ENCODE measurements around the gene FBXW9. TPM values are rescaled to one million over a fixed set of nuclear protein-coding genes. Genes with fewer than 3 reads are reported as not detected.
"Not testable (repeated sequence)": the region's sequence is repeated elsewhere in the genome, so short reads cannot be mapped to it uniquely, and the experiment has no call there.

FBXW9 gene
- polyA plus RNA-seq, 4 donors: 13.6 to 18.8 (median 16.2) TPM

- no peak for DNase-seq (ENCODE audit: low read depth in 4 of 4, low spot score in 2 of 4)
Observed at GRCh38 chr19:12664406-12665280, 31.8 kb downstream of the FBXW9 start.

- no peak for DNase-seq (ENCODE audit: low read depth in 4 of 4, low spot score in 2 of 4)
Observed at GRCh38 chr19:12660980-12661379, 35.5 kb downstream of the FBXW9 start.

GRCh38 chr19:12657966-12658365 lies 38.5 kb downstream of the FBXW9 start:
- no peak for DNase-seq (ENCODE audit: low read depth in 4 of 4, low spot score in 2 of 4)

- DNase-seq (ENCODE audit: low read depth in 4 of 4, low spot score in 2 of 4): no peak
Observed at GRCh38 chr19:12656899-12657571, 39.4 kb downstream of the FBXW9 start.

- DNase-seq (ENCODE audit: low read depth in 4 of 4, low spot score in 2 of 4): no peak
Observed at GRCh38 chr19:12655546-12655945, 40.9 kb downstream of the FBXW9 start.

- DNase-seq (ENCODE audit: low read depth in 4 of 4, low spot score in 2 of 4): no peak
Observed at GRCh38 chr19:12652219-12652618, 44.2 kb downstream of the FBXW9 start.

GRCh38 chr19:12649941-12650340 lies 46.5 kb downstream of the FBXW9 start:
- DNase-seq (ENCODE audit: low read depth in 4 of 4, low spot score in 2 of 4): no peak

- no peak for DNase-seq (ENCODE audit: low read depth in 4 of 4, low spot score in 2 of 4)
Observed at GRCh38 chr19:12648088-12648487, 48.3 kb downstream of the FBXW9 start.

GRCh38 chr19:12647490-12648071 lies 48.9 kb downstream of the FBXW9 start:
- DNase-seq (ENCODE audit: low read depth in 4 of 4, low spot score in 2 of 4): no peak

GRCh38 chr19:12647047-12647446 lies 49.4 kb downstream of the FBXW9 start:
- DNase-seq (ENCODE audit: low read depth in 4 of 4, low spot score in 2 of 4): no peak

GRCh38 chr19:12646551-12646950 lies 49.9 kb downstream of the FBXW9 start:
- no peak for DNase-seq (ENCODE audit: low read depth in 4 of 4, low spot score in 2 of 4)

GRCh38 chr19:12643716-12644115 lies 52.7 kb downstream of the FBXW9 start:
- DNase-seq (ENCODE audit: low read depth in 4 of 4, low spot score in 2 of 4): not testable (repeated sequence)

GRCh38 chr19:12642506-12642905 lies 53.9 kb downstream of the FBXW9 start:
- no peak for DNase-seq (ENCODE audit: low read depth in 4 of 4, low spot score in 2 of 4)

- DNase-seq (ENCODE audit: low read depth in 4 of 4, low spot score in 2 of 4): no peak
Observed at GRCh38 chr19:12641456-12641855, 55.0 kb downstream of the FBXW9 start.

GRCh38 chr19:12639901-12640613 lies 56.4 kb downstream of the FBXW9 start:
- peak in 2 of 4 donors; percentile 58 for DNase-seq (ENCODE audit: low read depth in 4 of 4, low spot score in 2 of 4)

Other genes with a start within 250 kb of the FBXW9 start
- gene ZNF709, start 211.8 kb downstream of the FBXW9 start, polyA plus RNA-seq (ENCODE audit: insufficient read length in 4 of 4): 1 to 10 TPM; 6.6 to 9.9 (median 8.1) TPM
- gene ZNF564, start 145.1 kb downstream of the FBXW9 start, polyA plus RNA-seq (ENCODE audit: insufficient read length in 4 of 4): 10 to 100 TPM; 11.1 to 14.6 (median 13.4) TPM
- 1 to 10 TPM; 3.5 to 6.4 (median 5.7) TPM for gene ZNF490, start 85.8 kb downstream of the FBXW9 start, polyA plus RNA-seq (ENCODE audit: insufficient read length in 4 of 4)
- gene ZNF791, start 85.7 kb downstream of the FBXW9 start, polyA plus RNA-seq (ENCODE audit: insufficient read length in 4 of 4): 10 to 100 TPM; 13.7 to 26.7 (median 20.9) TPM
- 10 to 100 TPM; 23.6 to 35.9 (median 33.6) TPM for gene MAN2B1, start 29.9 kb downstream of the FBXW9 start, polyA plus RNA-seq (ENCODE audit: insufficient read length in 4 of 4)
- 10 to 100 TPM; 12.0 to 30.5 (median 22.5) TPM for gene WDR83, start 29.8 kb downstream of the FBXW9 start, polyA plus RNA-seq (ENCODE audit: insufficient read length in 4 of 4)
- gene DHPS, start 14.8 kb downstream of the FBXW9 start, polyA plus RNA-seq (ENCODE audit: insufficient read length in 4 of 4): 10 to 100 TPM; 72.6 to 98.7 (median 85.4) TPM
- gene GNG14, start 8.6 kb downstream of the FBXW9 start, polyA plus RNA-seq (ENCODE audit: insufficient read length in 4 of 4): under 1 TPM in 1 of 4 donors, not detected in 3; 0.49 TPM
- 10 to 100 TPM; 55.5 to 98.6 (median 72.3) TPM for gene TNPO2, start 27.3 kb upstream of the FBXW9 start, polyA plus RNA-seq (ENCODE audit: insufficient read length in 4 of 4)
- gene TRIR, start 38.1 kb upstream of the FBXW9 start, polyA plus RNA-seq (ENCODE audit: insufficient read length in 4 of 4): 100 to 1,000 TPM; 143 to 230 (median 189) TPM
- gene GET3, start 40.9 kb upstream of the FBXW9 start, polyA plus RNA-seq (ENCODE audit: insufficient read length in 4 of 4): 100 to 1,000 TPM in 1 of 4 donors, 10 to 100 TPM in 3; 76.8 to 108 (median 91.6) TPM
- gene BEST2, start 55.2 kb upstream of the FBXW9 start, polyA plus RNA-seq (ENCODE audit: insufficient read length in 4 of 4): under 1 TPM in 2 of 4 donors, not detected in 2; 0.13 to 0.14 TPM
- gene HOOK2, start 78.9 kb upstream of the FBXW9 start, polyA plus RNA-seq (ENCODE audit: insufficient read length in 4 of 4): 10 to 100 TPM; 34.6 to 85.0 (median 63.2) TPM
- 10 to 100 TPM; 15.6 to 78.0 (median 30.9) TPM for gene JUNB, start 94.9 kb upstream of the FBXW9 start, polyA plus RNA-seq (ENCODE audit: insufficient read length in 4 of 4)
- 100 to 1,000 TPM; 294 to 388 (median 320) TPM for gene PRDX2, start 105.2 kb upstream of the FBXW9 start, polyA plus RNA-seq (ENCODE audit: insufficient read length in 4 of 4)
- gene THSD8, start 105.4 kb upstream of the FBXW9 start, polyA plus RNA-seq (ENCODE audit: insufficient read length in 4 of 4): 10 to 100 TPM in 2 of 4 donors, 1 to 10 TPM in 2; 5.4 to 10.8 (median 8.0) TPM
- gene RNASEH2A, start 110.0 kb upstream of the FBXW9 start, polyA plus RNA-seq (ENCODE audit: insufficient read length in 4 of 4): 10 to 100 TPM; 29.1 to 45.7 (median 35.3) TPM
- under 1 TPM in 1 of 4 donors, not detected in 3; 0.08 TPM for gene RTBDN, start 137.9 kb upstream of the FBXW9 start, polyA plus RNA-seq (ENCODE audit: insufficient read length in 4 of 4)
- 1 to 10 TPM in 3 of 4 donors, under 1 TPM in 1; 0.92 to 2.0 (median 1.3) TPM for gene MAST1, start 141.9 kb upstream of the FBXW9 start, polyA plus RNA-seq (ENCODE audit: insufficient read length in 4 of 4)
- 10 to 100 TPM in 3 of 4 donors, 1 to 10 TPM in 1; 9.7 to 15.3 (median 12.6) TPM for gene DNASE2, start 184.8 kb upstream of the FBXW9 start, polyA plus RNA-seq (ENCODE audit: insufficient read length in 4 of 4)
- under 1 TPM; 0.22 to 0.99 (median 0.42) TPM for gene KLF1, start 190.6 kb upstream of the FBXW9 start, polyA plus RNA-seq (ENCODE audit: insufficient read length in 4 of 4)
- 10 to 100 TPM; 27.4 to 38.4 (median 35.4) TPM for gene GCDH, start 194.5 kb upstream of the FBXW9 start, polyA plus RNA-seq (ENCODE audit: insufficient read length in 4 of 4)
- 1 to 10 TPM; 2.2 to 4.7 (median 3.3) TPM for gene SYCE2, start 222.7 kb upstream of the FBXW9 start, polyA plus RNA-seq (ENCODE audit: insufficient read length in 4 of 4)
- 10 to 100 TPM; 41.7 to 67.4 (median 55.2) TPM for gene FARSA, start 237.1 kb upstream of the FBXW9 start, polyA plus RNA-seq (ENCODE audit: insufficient read length in 4 of 4)
- gene CALR, start 242.0 kb upstream of the FBXW9 start, polyA plus RNA-seq (ENCODE audit: insufficient read length in 4 of 4): 100 to 1,000 TPM; 819 to 974 (median 899) TPM
- gene RAD23A, start 249.2 kb upstream of the FBXW9 start, polyA plus RNA-seq (ENCODE audit: insufficient read length in 4 of 4): 100 to 1,000 TPM in 1 of 4 donors, 10 to 100 TPM in 3; 61.9 to 102 (median 87.3) TPM

Measured in left renal cortex interstitium (tissue), 4 donors.